ENCODE measurements around the gene SNRPE. TPM values are rescaled to one million over a fixed set of nuclear protein-coding genes. Genes with fewer than 3 reads are reported as not detected.

Gene SNRPE
- total RNA-seq, 2 experiments from 2014 or later: 95.9 to 322 TPM

DNA sequence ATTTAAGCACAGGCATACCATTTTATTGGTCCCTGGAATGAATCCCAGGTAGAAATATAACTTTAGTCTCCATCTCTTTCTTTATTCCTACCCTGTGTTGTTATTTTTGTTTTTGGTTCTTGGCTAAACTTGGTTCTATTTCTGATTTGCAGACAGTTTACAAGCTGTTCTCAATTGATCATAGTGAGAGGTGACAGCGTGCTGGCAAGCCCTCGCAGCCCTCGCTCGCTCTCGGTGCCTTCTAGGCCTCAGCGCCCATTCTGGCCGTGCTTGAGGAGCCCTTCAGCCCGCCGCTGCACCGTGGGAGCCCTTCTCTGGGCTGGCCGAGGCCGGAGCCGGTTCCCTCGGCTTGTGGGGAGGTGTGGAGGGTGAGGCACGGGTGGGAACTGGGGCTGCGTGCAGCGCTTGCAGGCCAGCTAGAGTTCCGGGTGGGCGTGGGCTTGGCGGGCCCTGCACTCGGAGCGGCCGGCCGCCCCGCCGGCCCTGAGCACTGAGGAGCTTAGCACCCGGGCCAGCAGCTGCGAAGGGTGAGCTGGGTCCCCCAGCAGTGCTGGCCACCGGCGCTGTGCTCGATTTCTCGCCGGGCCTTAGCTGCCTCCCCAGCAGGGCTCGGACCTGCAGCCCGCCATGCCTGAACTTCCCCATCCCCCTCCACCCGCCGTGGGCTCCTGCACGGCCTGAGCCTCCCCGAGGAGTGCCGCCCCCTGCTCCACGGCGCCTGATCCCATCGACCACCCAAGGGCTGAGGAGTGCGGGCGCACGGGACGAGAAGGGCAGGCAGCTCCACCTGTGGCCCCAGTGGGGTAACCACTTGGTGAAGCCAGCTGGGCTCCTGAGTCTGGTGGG, 38.7 kb downstream of the SNRPE start:
- ChIA-PET CTCF (ENCODE audit: unreplicated experiment) (no interaction called here), POLR2A (no interaction called here)
- Histone ChIP-seq H2AFZ (ENCODE audit: low read length) (no peak overlapping the region), H3K36me3 (ENCODE audit: insufficient read depth, low read length) (no peaks in the 10 kb centered on the region), H3K27ac (ENCODE audit: low read depth, low read length, poor library complexity, severe bottlenecking) (no peak overlapping the region), H3K4me2 (ENCODE audit: low read length) (no peak overlapping the region), H4K20me1 (ENCODE audit: insufficient read depth, low read length) (no peaks in the 10 kb centered on the region), H3K9me3 (ENCODE audit: low read length) (0 out of 2 replicates have a peak, but pooled peaks cover under 1% of the 10 kb centered on the region), H3K4me1 (ENCODE audit: insufficient read depth, low read length, poor library complexity, severe bottlenecking) (no peaks in the 10 kb centered on the region), H3K79me2 (ENCODE audit: insufficient read depth, low read depth, low read length) (no peaks in the 10 kb centered on the region), H3K9me2 (ENCODE audit: insufficient read depth, low read length) (no peaks in the 10 kb centered on the region), H3K4me3 (ENCODE audit: low read depth, low read length, poor library complexity, severe bottlenecking) (no peak overlapping the region)
- no peak for TF ChIP-seq EZH2phosphoT487 (IDR thresholded peaks at IDR 0.05; ENCODE audit: borderline replicate concordance, low read depth, low read length)
- TF ChIP-seq, protein P1, sequence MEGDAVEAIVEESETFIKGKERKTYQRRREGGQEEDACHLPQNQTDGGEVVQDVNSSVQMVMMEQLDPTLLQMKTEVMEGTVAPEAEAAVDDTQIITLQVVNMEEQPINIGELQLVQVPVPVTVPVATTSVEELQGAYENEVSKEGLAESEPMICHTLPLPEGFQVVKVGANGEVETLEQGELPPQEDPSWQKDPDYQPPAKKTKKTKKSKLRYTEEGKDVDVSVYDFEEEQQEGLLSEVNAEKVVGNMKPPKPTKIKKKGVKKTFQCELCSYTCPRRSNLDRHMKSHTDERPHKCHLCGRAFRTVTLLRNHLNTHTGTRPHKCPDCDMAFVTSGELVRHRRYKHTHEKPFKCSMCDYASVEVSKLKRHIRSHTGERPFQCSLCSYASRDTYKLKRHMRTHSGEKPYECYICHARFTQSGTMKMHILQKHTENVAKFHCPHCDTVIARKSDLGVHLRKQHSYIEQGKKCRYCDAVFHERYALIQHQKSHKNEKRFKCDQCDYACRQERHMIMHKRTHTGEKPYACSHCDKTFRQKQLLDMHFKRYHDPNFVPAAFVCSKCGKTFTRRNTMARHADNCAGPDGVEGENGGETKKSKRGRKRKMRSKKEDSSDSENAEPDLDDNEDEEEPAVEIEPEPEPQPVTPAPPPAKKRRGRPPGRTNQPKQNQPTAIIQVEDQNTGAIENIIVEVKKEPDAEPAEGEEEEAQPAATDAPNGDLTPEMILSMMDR (conservative IDR thresholded peaks at IDR 0.05; ENCODE audit: low read length): no peak
- DNase-seq (ENCODE audit: low spot score): no peak
- BruUV-seq (replicated peaks): no TSS peak
- intact Hi-C loops (cut with micrococcal nuclease; ENCODE audit: unreplicated experiment): no loop called here

DNA sequence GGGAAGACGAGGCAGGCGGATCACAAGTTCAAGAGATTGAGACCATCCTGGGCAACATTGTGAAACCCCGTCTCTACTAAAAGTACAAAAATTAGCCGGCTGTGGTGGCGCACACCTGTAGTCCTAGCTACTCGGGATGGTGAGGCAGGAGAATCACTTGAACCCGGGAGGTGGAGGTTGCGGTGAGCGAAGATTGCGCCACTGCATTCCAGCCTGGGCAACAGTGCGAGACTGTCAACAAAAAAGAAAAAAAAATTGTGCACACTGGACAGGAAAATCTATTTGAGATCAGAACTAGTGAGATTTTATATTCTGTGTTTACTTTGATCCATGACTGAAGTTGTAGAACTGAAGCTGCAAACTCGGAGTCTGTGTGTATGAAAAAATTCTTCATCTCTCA, 40.2 kb downstream of the SNRPE start:
- Histone ChIP-seq H3K4me3 (ENCODE audit: low read depth, low read length, poor library complexity, severe bottlenecking) (no peak overlapping the region), H3K79me2 (ENCODE audit: insufficient read depth, low read depth, low read length) (no peaks in the 10 kb centered on the region), H3K4me1 (ENCODE audit: insufficient read depth, low read length, poor library complexity, severe bottlenecking) (no peaks in the 10 kb centered on the region), H3K9me3 (ENCODE audit: low read length) (no peaks in the 10 kb centered on the region), H3K9me2 (ENCODE audit: insufficient read depth, low read length) (no peaks in the 10 kb centered on the region), H4K20me1 (ENCODE audit: insufficient read depth, low read length) (no peaks in the 10 kb centered on the region), H3K36me3 (ENCODE audit: insufficient read depth, low read length) (no peaks in the 10 kb centered on the region), H3K27ac (ENCODE audit: low read depth, low read length, poor library complexity, severe bottlenecking) (no peak overlapping the region), H2AFZ (ENCODE audit: low read length) (no peak overlapping the region), H3K4me2 (ENCODE audit: low read length) (no peak overlapping the region)
- CTCF ChIA-PET (ENCODE audit: unreplicated experiment): no interaction called here
- BruUV-seq (replicated peaks): no TSS peak
- TF ChIP-seq EZH2phosphoT487 (IDR thresholded peaks at IDR 0.05; ENCODE audit: borderline replicate concordance, low read depth, low read length): no peak
- TF ChIP-seq, protein P1 (conservative IDR thresholded peaks at IDR 0.05; ENCODE audit: low read length): no peak
- DNase-seq (ENCODE audit: low spot score): no peak
- intact Hi-C loops (cut with micrococcal nuclease; ENCODE audit: unreplicated experiment): no loop called here
- POLR2A ChIA-PET: no interaction called here

DNA sequence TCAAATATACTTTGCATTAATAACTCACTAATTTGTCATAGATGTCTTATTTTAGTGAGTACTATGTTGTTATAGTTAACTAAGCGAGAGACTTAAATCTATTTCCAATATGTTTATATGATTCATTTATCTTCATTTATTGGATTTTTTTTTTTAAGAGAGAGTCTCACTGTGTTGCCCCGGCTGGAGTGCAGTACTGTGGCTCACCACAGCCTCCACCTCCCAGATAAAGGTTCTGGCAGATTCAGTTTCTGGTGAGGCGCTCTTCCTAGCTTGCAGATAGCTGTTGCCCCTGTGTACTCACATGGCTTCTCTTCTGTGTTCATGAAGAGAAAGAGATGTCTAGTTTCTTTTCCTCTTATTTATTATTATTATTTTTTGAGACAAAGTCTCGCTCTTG, 43.9 kb downstream of the SNRPE start:
- H3K4me2 ChIP-seq (ENCODE audit: low read length): no peak overlapping the region
- no peak overlapping the region for H3K4me3 ChIP-seq (ENCODE audit: low read depth, low read length, poor library complexity, severe bottlenecking)
- no peaks in the 10 kb centered on the region for H3K4me1 ChIP-seq (ENCODE audit: insufficient read depth, low read length, poor library complexity, severe bottlenecking)
- intact Hi-C loops (cut with micrococcal nuclease; ENCODE audit: unreplicated experiment): no loop called here
- no peaks in the 10 kb centered on the region for H3K36me3 ChIP-seq (ENCODE audit: insufficient read depth, low read length)
- POLR2A ChIA-PET: no interaction called here
- no peak for DNase-seq (ENCODE audit: low spot score)
- no peaks in the 10 kb centered on the region for H3K79me2 ChIP-seq (ENCODE audit: insufficient read depth, low read depth, low read length)
- H3K9me2 ChIP-seq (ENCODE audit: insufficient read depth, low read length): no peaks in the 10 kb centered on the region
- no peak overlapping the region for H2AFZ ChIP-seq (ENCODE audit: low read length)
- no peak overlapping the region for H3K27ac ChIP-seq (ENCODE audit: low read depth, low read length, poor library complexity, severe bottlenecking)
- BruUV-seq (replicated peaks): no TSS peak
- TF ChIP-seq, protein P1 (conservative IDR thresholded peaks at IDR 0.05; ENCODE audit: low read length): no peak
- no peak for TF ChIP-seq EZH2phosphoT487 (IDR thresholded peaks at IDR 0.05; ENCODE audit: borderline replicate concordance, low read depth, low read length)
- CTCF ChIA-PET (ENCODE audit: unreplicated experiment): no interaction called here
- no peaks in the 10 kb centered on the region for H3K9me3 ChIP-seq (ENCODE audit: low read length)
- H4K20me1 ChIP-seq (ENCODE audit: insufficient read depth, low read length): no peaks in the 10 kb centered on the region
